Glomerular endothelial cell (primary cell): ENCODE measurements around the gene MXI1. TPM values are rescaled to one million over a fixed set of nuclear protein-coding genes. Genes with fewer than 3 reads are reported as not detected.
"Not testable (repeated sequence)": the region's sequence is repeated elsewhere in the genome, so short reads cannot be mapped to it uniquely, and the experiment has no call there.

Experiments used
- DNase-seq: peaks from one replicate; pipeline ENCODE4 v3.0.0-alpha.2; 2011; ENCODE audit warnings: low read depth, low spot score; ENCODE audit errors: extremely low read depth
- total RNA-seq: library from RNA; depleted of rRNA; stranded (reverse); fragments of >200 nt; gene quantifications from 2 replicates; pipeline ENCODE4 v1.2.3, GENCODE V29; 2015

MXI1 gene
- total RNA-seq, 1 donor from 2014 or later: 3.3 TPM

GRCh38 chr10:110310741-110311140 lies 103.3 kb downstream of the MXI1 start:
- peak; percentile 63 for DNase-seq

DNA sequence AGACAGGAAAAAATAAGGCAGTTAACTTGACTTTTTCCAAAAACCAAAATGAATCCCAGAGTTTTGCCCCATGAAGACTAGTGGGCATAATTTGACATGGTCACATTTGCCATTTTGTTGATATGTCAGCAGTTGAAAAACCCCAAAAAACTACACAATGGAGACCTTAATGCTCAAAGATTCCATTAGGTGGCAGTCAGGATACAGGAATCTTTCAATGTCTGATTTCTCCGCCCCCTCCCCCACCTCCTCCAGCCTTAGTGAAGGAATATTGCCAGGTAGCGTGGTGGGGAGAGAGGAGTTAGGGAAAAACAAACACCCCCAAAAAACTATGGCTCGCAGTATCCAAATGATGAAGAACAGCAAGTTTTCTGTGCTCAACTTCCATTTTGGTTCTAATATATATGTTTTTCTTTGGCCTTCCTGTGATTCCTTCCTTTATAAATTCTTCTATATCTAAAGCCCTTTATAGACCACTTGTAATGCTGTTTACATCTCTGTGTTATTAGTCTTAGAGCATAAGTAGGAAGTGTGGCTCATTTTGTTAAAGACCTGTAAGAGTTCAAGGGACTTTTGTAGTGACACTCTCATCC lies 104.0 kb downstream of the MXI1 start:
- no peak for DNase-seq

DNA sequence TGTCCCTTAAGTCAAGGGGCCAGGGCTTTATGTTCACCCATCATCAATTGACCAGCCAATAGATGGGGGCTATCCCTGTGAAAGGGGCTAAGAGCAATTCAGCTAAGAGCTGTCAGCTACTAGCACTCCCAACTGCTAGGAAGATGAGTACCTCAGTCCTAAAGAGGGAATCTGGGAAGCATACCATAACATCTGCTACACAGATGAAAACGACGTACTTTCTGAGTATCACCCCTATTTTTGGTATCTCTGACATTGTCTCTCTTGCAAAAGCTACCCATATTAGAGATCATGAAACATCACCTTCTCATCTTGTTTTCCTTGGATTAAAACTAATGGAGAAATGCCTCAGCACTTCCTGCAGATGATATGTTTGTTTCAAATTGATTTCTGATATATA lies 104.8 kb downstream of the MXI1 start:
- no peak for DNase-seq

DNA sequence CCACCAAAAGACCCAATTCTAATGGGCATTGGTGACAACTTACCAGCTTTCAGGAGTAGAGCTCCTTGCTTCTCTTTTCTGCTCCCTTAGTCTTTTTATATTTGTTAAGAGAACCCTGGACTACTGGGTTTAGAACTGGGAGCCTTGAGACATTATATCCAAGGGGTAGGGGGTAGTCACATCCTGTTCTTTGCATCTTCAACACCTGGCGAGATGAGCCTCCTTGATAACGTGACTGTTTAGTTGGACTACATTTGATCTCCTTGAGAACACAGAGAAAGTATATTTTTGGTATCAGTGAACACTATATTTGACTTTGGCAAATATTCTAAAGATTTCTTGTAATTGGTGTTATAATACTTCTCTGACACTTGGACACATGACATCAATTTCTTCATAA lies 106.3 kb downstream of the MXI1 start:
- no peak for DNase-seq

DNA sequence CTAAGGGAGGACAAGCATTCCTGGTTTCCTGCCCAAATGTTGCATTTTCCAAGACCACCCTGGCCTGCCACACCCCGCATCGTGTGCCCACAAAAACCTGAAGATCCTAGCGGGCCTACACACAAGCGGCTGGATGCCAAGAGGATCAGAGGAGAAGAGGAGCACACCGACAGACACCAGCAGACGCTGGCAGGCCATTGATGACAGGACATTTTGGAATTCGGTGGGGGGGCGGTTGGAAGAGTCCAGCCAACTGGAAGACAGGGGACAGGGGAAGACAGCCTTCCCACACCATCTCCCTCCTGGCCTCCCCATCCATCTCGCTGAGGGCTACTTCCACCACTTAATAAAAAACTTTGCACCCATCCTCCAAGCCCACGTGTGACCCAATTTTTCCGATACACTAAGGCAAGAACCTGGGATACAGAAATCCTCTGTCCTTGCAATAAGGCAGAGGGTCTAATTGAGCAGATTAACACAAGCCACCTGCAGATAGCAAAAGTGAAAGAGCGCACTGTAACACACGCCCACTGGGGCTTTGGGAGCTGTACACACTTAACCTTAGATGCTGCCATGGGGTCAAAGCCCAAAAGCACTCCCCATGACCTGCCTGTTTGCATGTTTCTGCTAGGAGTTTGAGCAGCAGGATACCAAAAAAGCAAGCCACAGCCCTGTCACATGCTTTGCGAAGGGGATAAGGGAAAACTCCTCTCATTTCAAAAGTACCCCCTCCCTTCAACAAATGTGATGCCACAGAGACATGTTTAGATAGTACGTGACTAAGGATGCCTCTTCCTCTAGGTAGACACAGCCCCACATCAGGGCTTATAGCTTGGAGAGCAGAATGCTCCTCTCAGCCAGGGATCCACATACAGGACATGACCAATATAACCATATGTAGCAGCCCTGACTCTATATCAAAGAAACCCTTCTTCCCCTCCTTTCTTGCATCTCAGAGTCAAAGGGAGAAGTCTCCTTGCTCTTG lies 110.8 kb downstream of the MXI1 start:
- no peak for DNase-seq

- no peak for DNase-seq
Observed at GRCh38 chr10:110321869-110322620, 114.6 kb downstream of the MXI1 start.

DNA sequence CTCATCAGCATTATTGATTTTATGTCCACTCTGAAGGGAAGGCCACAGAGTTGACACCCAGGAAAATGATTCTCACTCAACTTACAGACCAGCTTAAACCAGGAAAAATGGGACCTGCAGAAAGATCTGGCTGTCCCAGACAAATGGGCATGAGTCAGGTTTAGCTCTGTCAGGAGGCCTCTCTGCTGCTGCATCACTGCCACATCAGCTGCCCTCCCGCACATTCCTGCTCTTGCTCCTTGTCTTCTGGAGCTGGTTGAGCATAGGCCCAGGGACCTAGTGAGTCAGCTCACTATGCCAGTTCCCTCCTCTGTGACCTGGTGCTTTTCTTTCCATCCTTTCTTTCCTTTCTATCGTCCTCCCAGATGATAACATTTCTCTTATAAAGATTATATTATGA lies 116.1 kb downstream of the MXI1 start:
- DNase-seq: no peak

DNA sequence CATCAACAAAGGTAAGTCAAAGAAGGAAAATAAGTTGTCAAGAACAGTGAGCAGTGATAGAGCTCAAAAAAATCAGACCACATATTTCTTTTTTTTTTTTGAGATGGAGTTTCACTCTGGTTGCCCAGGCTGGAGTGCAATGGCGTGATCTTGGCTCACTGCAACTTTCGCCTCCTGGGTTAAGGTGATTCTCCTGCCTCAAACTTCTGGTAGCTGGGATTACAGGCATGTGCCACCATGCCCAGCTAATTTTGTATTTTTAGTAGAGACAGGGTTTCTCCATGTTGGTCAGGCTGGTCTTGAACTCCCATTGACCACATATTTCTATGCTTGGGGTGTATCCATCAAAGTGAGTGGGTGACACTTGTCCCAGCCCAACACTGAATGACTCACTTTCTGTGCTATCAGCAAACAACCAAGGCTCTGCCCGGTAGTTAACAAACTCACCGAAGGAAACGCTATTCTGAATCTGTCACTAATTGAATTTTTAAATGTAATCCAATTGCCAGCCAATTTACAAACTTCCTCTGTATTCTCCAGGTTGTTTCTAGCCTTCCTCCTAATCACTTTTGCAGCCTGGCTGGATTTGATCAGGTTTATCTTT lies 116.9 kb downstream of the MXI1 start:
- DNase-seq: no peak

DNA sequence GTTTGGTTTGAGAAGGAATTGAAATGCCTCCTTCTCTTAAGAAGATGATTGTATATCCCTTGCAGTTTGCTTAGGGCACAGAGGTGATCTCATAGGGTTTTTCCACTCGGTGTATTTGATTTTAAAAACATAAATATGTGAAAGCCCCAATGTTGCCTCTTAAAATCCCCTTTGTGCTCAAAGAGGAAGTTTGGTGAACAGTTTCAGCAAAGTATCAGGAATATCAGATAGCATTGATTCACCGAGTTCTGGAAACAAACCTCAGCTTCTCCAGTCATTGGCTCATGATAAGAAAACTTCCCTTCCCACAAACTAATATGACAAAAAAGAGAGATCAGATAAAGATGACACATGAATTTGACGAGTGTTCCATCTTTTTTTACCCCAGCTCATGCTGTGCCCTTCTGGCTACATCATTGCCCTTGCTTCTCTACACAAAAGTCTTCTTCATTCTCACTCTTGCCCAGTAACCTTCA lies 117.4 kb downstream of the MXI1 start:
- DNase-seq: no peak

DNA sequence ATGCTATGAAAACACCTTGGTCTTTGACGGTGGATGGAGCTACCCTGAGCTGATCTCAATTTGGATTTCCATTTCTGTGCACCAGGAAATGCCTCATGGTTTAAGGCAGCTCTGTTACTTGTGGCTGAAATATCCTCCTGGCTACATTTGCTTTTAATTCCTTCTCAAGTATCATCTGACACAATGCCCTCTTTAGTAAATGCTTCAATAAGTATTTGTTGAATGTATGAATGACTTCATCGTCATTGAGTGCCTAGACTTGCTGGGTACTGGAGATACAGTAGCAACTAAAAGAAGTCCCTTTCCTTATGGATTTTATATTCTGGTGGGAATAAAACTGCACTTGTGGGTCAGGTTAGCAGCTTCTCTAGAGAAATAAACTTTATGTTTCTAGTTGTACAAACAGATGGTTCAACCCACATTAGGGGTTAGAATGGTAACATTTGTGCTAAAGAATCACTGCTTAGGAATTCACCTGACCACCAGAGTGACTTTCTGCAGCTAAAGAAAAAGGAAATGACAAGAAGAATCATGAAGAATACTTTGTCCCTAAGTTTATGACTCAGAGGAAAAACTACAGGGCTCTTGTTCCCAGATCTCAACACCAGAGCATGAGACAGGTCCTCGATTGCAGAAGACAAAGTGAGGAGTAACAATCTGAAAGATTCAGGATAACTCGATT lies 119.1 kb downstream of the MXI1 start:
- DNase-seq: no peak

GRCh38 chr10:110327262-110327914 lies 120.0 kb downstream of the MXI1 start:
- no peak for DNase-seq

DNA sequence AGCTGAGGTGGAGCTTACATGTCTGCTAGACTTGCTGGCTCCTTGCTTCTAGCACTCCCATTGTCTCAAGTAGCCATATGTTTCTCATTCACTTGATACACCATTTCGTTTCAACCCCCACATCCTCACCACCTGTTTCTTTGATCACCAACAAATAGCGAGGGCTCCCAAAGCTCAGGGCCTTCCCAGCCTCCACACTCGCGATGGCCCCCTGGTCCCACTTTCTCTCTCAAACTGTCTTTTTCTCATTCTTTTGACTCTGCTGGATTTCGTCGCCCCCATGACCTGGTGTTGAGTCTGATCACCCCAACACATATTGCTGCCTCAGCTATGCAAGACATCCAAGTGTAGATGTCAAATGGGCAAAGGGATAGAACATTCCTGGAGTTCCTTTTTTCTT lies 123.3 kb downstream of the MXI1 start:
- no peak for DNase-seq

DNA sequence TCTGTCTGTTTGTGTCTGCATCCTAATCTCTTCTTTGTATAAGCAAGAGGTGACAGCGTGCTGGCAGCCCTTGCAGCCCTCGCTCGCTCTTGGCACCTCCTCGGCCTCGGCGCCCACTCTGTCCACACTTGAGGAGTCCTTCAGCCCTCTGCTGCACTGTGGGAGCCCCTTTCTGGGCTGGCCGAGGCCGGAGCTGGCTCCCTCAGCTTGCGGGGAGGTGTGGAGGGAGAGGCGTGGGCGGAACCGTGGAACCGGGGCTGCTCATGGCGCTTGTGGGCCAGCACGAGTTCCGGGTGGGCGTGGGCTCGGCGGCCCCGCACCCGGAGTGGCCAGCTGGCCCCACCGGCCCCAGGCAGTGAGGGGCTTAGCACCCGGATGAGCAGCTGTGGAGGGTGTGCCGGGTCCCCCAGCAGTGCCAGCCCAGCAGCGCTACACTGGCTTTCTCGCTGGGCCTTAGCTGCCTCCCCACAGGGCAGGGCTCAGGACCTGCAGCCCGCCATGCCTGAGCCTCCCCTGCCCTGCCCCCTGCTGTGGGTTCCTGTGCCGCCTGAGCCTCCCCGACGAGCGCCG lies 123.9 kb downstream of the MXI1 start:
- not testable (repeated sequence) for DNase-seq

DNA sequence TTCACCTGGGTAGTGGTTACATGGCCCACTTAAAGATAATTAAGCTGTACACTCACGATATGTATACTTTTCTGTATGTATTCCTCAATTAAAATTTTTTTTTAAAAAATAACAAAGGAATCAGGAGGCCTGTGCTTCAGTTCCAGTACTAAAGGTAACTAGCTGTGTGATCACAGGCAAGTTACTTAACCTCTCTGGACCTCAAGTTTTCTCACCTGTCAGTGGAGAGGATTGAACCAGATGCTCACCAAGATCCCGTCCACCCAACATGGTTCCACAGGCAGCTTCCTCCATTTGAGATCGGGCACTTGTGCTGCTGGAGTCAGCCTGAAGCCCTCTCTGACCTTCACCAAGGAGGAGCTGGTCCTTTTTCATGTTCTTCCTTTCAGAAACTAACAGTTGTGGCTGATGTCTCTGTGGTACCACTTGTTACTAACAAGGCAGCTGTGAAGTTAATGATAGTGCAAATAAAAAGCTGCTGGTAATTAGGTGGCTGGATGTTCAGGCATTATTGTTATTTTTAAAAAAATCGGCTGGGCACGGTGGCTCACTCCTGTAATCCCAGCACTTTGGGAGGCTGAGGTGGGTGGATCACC lies 126.8 kb downstream of the MXI1 start:
- DNase-seq: no peak

DNA sequence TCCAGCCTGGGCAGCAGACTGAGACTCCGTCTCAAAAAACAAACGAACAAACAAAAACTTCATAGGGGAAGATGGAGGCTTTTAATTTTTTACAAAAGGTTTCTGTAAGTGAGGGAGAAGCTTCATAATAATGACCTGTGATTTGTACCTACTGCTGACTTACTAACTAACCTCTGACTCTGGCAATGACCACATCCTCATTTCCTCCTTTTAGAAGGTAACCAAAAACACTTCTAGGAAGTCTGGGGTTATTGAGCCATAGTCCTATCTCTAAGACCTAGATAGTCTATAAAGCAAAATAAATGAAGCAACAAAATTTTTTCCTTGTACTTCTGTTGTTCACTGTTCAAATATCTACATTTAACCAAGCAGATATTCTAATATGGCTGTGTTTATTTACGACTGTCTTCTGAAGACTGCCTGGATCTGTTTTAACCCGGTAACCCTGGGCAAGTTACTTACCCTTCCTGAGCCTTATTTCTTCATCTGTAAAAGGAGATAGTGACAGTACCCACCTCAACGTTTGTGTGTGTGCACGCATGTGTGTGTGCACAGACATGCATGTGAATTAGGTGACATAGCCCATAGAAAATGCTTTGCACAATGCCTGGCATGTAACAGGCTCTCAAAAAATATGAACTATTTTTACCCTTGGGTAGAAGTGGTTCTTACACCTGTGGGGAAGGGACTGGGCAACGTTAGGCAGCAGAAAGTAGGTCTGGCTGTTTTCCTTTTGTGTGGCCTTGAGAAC lies 128.1 kb downstream of the MXI1 start:
- DNase-seq: no peak

GRCh38 chr10:110336111-110336721 lies 128.8 kb downstream of the MXI1 start:
- no peak for DNase-seq
